Brain pericyte (primary cell): ENCODE results near the gene GOLGA8B.
"Not testable (repeated sequence)": the region's sequence is repeated elsewhere in the genome, so short reads cannot be mapped to it uniquely, and the experiment has no call there.

Source experiments
- DNase-seq: peaks from one replicate; pipeline ENCODE4 v3.0.0-alpha.2; 2012; ENCODE audit warnings: low read depth, low spot score

Gene GOLGA8B

GRCh38 chr15:34564711-34565110, 18.7 kb downstream of the GOLGA8B start:
- DNase-seq = not testable (repeated sequence)

DNA sequence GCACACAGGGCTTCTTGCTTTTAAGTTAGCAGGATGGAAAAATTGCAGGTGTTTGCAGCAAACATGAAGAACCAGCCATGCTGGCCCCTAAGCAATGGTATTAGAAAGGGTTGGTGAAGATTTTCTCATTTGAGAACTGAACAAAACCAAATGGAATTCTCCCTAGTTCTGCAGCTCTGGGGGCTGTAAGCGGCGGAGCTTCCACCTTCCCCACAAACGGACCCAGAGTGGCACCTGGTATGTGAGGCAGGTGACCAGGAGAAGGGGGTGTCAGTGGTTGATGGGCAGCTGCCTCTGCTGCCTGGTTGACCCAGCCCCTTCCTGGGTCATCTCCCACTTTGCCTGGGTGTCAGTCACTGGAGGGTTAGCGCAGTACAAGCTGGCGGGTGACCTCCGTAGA, 22.6 kb downstream of the GOLGA8B start:
- DNase-seq = not testable (repeated sequence)

DNA sequence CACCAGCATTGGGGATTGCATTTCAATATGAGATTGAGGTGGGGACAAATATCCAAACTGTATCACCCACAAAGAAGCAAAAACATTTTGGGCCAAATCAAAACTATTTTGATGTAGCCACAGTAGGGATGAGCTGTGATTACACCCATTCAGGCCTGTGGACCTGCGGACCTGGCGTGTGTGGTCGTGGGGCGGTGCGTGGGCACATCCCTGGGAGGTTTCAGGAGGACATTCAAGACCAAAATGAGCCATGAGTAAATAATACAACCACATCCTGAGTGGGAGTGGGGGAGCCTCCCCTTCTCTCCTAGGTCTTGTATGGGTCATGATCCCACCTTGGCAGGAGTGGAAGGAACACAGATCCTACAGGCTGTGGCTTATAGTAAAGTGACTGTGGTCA, 23.7 kb downstream of the GOLGA8B start:
- DNase-seq = not testable (repeated sequence)

DNA sequence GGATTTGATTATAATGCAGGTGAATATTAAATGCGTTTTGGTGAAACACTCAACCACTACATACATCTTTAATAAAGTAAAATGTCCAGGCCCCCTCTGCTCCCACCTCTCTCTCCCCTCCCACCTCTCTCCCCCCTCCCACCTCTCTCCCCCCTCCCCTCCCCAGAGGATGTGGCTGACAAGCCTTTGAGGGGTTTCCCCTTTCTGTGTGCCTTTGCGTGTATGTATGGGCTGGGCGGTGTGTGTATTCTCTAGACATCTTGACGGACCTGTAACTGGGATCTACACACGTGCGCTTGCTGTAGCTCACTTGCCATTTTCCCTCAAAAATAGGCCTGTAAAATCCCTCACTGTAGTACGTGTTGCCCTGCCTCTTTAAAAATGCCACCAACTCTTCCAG, 28.3 kb downstream of the GOLGA8B start:
- not testable (repeated sequence) for DNase-seq

- not testable (repeated sequence) for DNase-seq
These were observed 28.7 kb downstream of the GOLGA8B start for GRCh38 chr15:34554716-34555115.

DNA sequence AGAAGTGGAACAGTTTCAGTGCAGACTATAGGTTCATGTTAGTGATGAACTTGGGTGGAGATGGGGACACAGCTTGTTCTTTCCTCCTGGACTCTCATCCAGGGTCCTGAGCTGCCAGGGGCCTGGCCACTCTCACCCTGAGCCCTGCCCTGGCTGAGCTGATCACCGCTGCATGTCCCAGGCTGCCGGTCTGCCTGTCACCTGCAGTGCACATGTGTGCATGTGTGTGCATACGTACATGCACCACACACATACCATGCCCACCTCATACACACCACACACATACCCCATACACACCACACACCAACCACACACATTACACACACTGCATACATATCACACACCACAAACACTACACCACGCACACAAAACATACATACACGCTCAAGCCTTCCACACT, 29.3 kb downstream of the GOLGA8B start:
- DNase-seq = not testable (repeated sequence)

DNA sequence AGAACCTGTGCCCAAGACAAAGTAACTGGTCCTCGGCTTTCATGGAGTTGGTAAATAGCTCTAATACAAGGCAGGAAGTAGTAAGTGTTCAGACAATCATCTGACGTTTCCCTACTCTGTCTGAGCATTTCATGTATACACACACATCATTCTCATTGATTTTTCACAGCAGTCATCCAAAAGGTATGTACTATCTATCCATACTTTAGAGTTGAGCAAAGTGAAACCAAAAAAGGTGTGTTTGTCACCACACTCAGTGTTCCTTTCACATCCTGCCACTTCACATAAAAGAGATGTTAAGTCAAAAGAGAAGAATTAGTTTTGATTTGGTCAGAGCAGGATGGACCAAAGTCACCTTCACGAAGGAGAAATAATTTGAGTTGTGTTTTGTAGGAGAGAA, 33.3 kb downstream of the GOLGA8B start:
- not testable (repeated sequence) for DNase-seq

- DNase-seq = not testable (repeated sequence)
These were observed 34.1 kb downstream of the GOLGA8B start for GRCh38 chr15:34549381-34549809.

DNA sequence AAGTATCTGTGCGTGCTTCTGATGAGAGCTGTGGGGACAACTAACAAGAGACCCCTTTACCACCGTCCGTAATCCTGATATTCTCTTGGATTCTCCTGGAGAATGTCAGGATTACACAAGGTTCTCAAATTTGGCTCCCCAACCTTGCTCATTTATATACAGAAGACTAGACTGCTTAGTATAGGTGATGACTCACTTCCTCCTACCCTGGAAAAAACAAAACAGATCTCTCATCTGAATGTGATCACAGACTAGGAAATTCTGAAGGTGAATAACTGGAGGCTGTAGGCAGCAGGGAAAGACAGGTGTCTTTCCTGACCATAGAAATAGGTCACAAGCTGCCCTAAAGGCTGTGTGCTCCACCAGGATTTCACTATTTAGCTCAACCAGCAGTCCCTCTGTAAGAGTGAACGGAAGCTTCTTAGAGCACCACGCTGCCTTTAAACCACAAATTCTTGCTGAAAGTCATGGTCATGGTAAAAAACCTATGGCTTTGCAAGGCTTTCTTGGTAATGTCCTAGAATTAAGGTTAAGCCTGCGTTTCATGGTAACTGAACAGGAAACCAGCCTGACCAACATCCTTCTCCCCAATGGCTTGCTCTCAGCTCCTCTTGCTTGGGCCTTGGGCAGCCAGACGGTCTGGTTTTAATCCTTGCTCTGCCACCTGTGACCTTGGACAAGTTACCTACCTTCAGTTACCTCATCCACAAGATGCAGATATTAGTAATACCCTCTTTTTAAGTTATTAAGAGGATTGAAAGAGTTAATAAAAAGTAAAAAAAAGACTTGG, 39.4 kb downstream of the GOLGA8B start:
- DNase-seq = not testable (repeated sequence)

DNA sequence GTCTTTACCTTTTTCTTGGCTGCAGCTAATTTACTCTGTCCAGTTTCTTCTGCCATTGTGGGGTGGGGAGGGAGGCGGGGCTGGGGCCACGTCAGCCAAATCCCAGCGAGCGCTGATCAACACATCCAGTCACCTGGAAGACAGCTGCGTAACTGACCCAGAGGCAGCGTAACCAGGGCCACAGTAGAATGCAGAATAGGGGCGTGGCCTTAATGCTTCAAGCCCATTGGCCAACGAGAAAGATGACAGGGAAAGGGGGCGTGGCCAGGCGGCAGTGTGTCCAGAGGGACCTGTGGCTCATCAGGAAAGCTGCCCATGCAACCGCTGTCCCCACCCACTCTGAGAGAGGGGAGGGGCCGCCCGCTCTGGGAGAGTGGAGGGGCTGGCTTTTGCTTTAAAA, 47.6 kb downstream of the GOLGA8B start:
- DNase-seq = not testable (repeated sequence)
